GM18870 (cell line): ENCODE measurements around the gene USP19.

Experiments
- ATAC-seq: cut with Tn5 transposase; IDR thresholded peaks from one replicate; pipeline ENCODE4 v1.9.1; 2021; ENCODE audit warnings: moderate library complexity; ENCODE audit not compliant: unreplicated experiment

Gene USP19

DNA sequence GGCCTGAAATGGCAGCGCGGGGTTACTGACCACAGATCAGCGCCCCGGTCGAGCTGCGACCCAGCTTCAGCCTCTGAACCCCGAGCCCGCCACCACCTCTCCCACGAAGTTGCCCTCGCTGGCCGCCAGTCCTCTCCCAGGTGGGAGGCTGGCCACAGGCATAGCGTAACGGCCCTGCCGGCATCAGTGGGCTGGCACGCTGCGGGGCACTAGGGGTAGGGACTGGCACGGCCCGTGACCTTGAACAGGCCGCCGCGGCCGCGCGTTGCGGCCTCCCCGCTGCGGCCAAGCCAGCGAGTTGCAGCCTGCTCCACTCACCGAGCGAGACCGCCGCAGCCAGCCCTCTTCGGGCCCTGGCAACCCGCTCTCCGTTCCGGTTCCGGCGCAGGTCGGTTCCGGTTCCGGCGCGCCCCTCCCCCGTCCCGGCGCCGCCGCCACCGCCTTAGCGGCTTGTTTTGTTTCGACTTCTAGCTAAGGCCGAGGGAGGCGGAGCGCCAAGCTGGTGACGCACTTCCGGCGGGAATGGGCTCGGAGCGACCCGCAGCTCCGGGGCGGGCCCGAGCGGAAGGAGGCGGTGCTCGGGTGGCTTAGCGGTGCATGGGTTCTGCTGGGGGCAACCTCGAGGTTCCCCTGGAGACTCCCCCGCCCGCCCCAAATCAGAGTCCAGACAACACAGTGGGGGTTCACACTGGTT, at the start of gene USP19:
Gene USP19, minus strand, starts transcription at position 386 of the 694 bp plus-strand sequence. CDS start 1,678 bp downstream, outside the sequence.
- peak; percentile 53 for ATAC-seq

DNA sequence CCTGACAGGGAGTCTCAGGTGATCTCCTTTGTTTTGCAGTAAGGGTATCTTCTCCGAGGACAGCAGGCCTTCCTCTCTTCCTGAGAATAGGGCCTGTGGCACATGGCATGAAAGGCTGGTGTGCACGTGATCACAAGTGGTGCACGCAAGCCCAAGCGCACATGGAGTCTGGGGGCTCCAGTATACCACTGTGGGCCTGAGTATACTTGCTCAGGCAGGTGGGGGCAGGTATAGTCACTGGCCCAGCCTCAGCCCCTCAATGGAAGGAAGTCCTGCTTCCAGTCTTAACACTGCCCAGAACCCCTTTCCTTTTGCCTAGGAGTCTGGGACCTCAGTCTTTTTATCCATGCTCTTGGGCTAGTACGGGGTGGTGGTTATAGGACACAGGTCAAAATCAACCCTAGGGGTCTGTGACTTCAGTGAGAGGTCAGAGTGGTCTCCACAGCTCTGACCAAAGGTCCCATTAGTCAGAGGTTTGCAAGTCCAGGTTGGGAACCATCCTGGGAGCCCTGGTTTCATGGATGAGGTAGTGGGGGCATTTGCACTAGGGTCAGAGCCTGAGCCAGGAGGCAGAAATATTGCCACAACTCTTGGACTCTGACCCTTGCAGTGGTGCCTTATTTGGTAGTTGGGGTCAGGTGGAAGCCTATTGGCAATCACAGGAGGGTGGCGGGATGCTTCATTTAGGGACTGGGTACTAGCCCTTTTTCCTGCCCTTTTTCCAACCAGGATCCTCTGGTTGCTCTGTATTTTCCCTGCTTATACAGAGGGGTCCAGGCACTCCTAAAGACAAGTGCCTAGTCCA, 46.3 kb upstream of the USP19 start:
- no peak for ATAC-seq

DNA sequence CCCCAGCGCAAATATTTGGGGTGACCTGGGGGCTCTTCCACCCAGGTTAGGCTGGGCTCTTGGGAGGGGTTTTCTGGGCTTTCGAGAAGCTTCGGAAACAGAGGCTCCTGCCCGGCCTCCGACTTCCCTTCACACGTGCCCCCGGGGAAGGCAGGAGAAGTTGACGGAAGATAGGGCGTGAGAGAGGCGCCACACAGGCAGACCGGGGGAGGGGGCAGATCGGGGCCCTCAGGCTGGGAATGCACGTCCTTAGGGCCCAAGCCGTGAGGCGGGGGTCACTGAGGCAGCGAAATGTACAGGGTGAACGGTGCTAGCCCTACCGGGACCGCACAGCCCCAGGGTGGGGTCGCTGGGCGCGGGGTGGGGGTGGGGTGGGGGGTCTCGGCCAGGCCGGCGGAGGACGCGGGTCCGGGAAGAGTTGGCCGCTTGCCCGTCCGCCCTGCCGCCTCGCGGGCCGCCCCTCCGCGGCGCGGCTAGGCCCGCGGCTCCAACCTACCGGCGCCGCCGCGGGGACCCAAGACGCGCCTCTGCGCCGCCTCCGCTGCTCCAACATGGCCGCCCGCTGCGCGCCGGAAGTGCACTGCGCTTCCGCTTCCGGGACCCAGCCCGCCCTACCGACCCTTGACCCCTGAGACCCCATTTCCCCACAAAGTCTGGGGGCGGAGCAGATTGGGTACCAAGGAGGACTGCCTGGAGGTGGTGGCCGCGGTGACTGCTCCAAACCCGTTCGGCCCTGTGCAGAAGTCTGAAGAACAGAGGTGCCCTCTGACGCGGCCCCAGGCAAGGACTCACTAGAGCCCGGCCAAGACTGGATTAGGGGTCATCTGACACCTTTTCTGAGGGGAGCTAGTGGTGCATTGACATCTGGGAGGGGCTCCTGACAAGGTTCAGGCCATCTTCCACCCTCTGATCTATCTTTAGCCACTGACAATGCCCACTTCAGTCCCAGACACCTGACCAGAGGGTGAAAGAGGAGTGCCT, 45.4 kb upstream of the USP19 start, which contains the start of gene CCDC71:
Gene CCDC71, minus strand, starts transcription at position 561 of the 981 bp plus-strand sequence. CDS start 2,123 bp downstream, outside the sequence.
- no peak for ATAC-seq

DNA sequence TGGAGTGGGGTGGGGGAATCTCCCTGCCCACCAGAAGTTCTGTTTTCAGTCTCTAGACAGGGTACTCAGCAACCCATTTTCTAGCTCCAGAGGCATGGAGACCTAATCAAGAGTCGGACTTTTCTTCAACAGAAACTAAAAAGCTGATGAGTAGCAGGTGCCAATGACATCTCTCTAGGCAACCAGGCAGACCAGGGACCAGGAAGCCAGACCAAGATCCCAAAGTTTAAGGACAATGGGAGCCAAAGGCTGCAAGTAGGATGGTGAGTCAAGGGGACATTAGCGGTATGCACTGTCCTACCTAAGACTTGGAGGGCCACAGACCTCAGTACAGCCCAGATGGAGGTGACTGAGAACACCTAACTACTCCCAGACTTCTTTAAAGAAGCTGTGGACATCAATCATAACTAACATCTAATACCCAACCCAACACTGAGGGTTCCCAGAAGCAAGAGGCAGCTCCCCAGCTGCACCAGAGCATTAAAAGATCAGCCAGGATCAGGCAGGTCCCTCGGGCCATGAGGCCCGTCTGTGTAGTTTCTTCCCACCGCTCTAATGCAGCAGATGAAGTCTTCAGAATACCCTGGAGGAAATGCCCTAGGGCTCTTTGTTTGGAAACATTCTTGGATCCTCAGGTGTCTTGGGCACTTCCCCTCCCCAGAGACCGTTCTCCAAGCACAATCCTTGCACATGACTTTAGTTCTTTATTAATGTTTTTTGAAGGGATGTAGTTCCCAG, 44.5 kb upstream of the USP19 start:
- ATAC-seq = no peak

DNA sequence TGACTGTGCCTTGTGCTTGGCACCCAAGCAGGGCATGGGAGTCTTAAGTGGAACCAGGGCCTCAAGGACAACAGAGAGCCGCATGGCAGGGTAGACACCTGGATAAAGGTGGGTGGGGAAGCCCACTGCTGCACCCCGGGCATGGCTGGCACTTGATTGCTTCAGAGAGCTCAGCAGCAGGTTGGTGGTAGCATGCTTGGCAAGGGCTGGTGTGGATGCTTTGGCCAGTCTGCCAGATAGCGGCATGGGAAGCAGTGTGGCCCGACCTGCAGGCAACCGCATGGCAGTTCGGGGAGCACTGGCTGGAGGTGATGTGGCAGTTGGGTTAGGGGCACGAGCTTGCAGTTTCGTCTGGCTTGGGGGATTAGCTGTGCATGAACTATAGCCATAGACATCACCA, 43.0 kb upstream of the USP19 start:
- no peak for ATAC-seq

- ATAC-seq = no peak
These were observed 42.3 kb upstream of the USP19 start for GRCh38 chr3:49162751-49163419.

GRCh38 chr3:49161808-49162530, 41.3 kb upstream of the USP19 start:
- ATAC-seq = no peak

DNA sequence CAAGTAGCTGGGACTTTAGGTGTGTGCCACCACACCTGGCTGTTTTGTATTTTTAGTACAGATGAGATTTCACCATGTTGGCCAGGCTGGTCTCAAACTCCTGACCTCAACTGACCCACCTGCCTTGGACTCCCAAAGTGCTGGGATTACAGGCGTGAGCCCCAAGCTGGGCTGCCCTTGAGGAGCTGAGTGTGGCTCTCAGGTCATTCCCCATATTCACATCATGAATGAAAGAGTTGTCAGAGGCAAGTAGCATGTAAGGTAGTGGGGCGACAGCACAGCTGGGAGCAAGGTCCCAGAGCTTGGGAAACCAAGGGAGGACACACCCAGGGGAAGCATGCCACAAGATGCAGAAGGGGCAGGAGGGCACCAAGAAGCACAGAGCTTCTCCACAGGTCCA, 40.6 kb upstream of the USP19 start:
- no peak for ATAC-seq

GRCh38 chr3:49158792-49159191, 38.2 kb upstream of the USP19 start:
- no peak for ATAC-seq

DNA sequence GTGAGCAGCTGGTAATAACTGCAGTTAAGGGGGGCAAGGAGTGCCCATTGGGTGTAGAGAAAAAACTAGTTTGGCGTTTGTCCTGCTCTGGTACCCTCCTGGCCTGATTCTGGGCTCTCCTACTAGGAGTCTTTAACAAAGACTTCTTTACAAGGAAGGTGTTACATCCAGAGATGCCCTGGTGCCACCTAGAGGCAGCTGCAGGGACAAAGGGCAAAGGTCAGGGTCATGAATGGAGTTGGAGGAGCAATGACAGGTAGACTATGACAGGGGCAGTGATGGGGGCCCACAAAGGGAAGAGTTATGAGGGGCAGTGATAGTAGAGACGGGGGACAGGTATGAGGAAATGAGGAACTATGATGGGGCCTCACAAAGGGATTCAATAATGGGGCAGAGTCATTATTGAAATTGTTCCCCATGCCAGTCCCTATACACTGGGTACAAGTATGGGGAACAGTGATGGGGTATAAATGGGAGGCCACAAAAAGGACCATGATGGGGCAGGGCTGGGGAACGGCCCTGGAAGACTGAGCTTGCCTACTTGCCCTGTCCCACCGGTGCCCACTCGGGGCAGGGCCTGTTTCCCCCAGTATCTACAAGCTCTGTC, 37.6 kb upstream of the USP19 start:
- no peak for ATAC-seq

GRCh38 chr3:49157289-49157688, 36.7 kb upstream of the USP19 start:
- no peak for ATAC-seq

GRCh38 chr3:49153349-49153912, 32.8 kb upstream of the USP19 start:
- ATAC-seq = no peak

GRCh38 chr3:49151610-49152009, 31.0 kb upstream of the USP19 start:
- no peak for ATAC-seq

DNA sequence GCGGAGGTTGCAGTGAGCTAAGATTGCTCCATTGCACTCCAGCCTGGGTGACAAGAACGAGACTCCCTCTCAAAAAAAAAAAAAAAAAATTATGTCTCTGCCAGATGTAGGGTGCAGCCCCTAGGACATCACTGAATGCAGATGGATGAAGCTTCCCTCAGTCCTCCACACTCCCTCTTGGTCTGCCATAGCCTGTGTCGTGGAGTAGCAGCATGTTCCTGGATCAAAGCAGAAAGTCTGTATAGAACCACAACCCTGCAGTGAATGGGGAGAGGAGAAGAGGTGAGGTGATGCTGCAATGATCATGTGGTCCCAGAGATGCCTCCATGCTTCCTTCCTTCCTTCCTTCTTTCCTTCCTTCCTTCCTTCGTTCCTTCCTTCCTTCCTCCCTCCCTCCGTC, 27.5 kb upstream of the USP19 start:
- ATAC-seq = no peak

GRCh38 chr3:49140080-49140479, 19.5 kb upstream of the USP19 start:
- no peak for ATAC-seq

DNA sequence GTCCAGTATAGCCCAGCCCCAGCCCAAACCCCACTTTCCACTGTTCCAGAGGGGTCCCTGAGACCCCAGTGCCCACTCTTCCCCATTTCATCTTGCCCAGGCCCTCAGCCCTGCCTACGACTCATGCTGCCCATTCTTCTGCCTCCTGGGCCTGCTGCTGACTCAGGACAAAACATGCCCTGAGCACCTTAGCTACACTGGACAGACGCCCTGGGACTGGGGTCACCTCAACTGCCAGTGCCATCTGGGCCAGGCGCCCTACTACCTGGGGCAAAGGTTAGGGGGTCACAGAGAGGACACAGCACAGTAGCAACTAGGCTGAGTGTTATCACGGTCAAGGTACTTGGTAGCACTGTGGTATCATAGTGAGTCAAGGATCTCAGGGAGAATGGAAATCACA, 14.9 kb upstream of the USP19 start:
- no peak for ATAC-seq

DNA sequence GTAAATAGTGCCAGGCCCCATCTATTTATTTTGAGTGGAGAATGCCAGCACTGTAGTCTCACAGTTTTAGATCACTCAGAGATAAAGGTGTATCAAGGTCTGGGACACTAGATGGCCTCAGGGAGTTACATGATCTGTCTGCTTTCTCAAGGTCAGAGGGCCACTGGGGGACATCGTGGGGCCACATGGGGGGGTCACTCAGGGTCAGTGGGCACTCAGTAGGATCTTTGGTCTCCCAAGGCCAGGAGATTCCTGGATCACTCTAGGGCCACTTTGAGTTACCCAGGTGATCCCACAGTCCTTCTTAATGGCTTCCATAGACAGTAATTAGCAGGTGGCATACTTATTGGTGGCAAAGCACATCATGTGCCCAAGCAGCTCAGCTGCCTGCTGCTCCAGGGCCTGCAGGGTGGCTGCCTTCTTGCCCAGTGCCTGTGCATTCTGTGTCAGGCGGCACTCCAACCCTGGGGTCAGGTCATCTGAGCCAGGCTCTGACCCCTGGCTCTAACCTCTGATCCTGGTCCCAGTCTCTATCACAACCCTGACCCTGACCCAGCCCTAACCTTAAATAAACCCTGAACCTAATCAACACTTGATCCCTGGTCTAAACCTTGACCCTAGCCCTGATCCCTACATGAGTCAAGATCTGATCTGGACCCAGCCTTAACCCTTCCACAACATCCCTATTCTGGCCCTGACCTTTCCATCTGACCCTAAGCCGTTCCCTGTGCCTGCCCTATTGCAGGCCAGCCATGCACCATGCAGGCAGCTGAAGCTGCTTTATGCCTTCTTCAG, 14.0 kb upstream of the USP19 start:
- no peak for ATAC-seq
